ENCODE measurements around the gene BAIAP2. TPM values are rescaled to one million over a fixed set of nuclear protein-coding genes. Genes with fewer than 3 reads are reported as not detected.

The BAIAP2 gene
- total and polyA plus RNA-seq, 2 of the 13 experiments (the other 11 are each of a cell fraction or from before 2014, with no cell fraction given): 22.5 to 24.0 TPM

- Histone ChIP-seq H3K27ac (ENCODE audit: extremely low read length, insufficient read depth, low read length) (no peak overlapping the region), H3K4me1 (ENCODE audit: insufficient read depth, low read length) (peaks cover 31% of the 10 kb centered on the region), H3K79me2 (ENCODE audit: insufficient read depth, low read length) (no peaks in the 10 kb centered on the region), H3K4me2 (ENCODE audit: low read depth, low read length) (no peak overlapping the region), H3K27me3 (ENCODE audit: control insufficient read depth in 1 of 2, insufficient read depth in 2 of 2, low read length in 2 of 2) (no peaks in the 10 kb centered on the region), H3K4me3 (replicated peaks in 1 of 3; ENCODE audit: insufficient read depth in 1 of 3, low read depth in 2 of 3, low read length in 3 of 3) (no peak overlapping the region), H2AFZ (ENCODE audit: low read length) (no peak overlapping the region), H4K20me1 (ENCODE audit: insufficient read depth, low read length) (0 out of 2 replicates have a peak, but pooled peaks cover 4% of the 10 kb centered on the region), H3K36me3 (replicated peaks in 1 of 2; ENCODE audit: control insufficient read depth in 1 of 2, insufficient read depth in 2 of 2, low read length in 2 of 2) (peaks cover 30 to 47% of the 10 kb centered on the region in 2 experiments), H3K9me3 (ENCODE audit: low read length) (no peaks in the 10 kb centered on the region), H3K9ac (ENCODE audit: insufficient read depth, low read depth, low read length) (no peak overlapping the region)
- ATAC-seq (no peak), DNase-seq (ENCODE audit: low spot score) (no peak), FAIRE-seq (no peak)
- intact Hi-C loops (cut with micrococcal nuclease; ENCODE audit: unreplicated experiment) (no loop called here), in situ Hi-C loops (cut with HindIII; ENCODE audit: extremely low pct_ligation_motif_present, low pct_unique_long_range_greater_than_20kb) (no loop called here)
- TF ChIP-seq SALL2 (CRISPR knock-in tag; IDR thresholded peaks at IDR 0.05): no peak
- no peak for TF ChIP-seq ZNF761 (CRISPR knock-in tag; conservative IDR thresholded peaks at IDR 0.05)
- no peak for TF ChIP-seq FOXA1 (IDR thresholded peaks at IDR 0.05)
- no peak for TF ChIP-seq FOXA1 (CRISPR knock-in tag; IDR thresholded peaks at IDR 0.05)
- TF ChIP-seq AGO2 (optimal IDR thresholded peaks at IDR 0.05; ENCODE audit: low read depth, low read length): peak; percentile 10
- no TSS peak for BruUV-seq (replicated peaks)
- ChIA-PET CTCF (ENCODE audit: low intra/inter-chr PET ratio, low total read pairs) (no interaction called here), POLR2A (no interaction called here)
- WGBS (ENCODE audit: low lambda C conversion rate): 98% methylated on average over 25 of the region's 25 CpGs
Observed at GRCh38 chr17:80996422-80997305, 38.3 kb upstream of the BAIAP2 start.

GRCh38 chr17:80997424-80998117 is 37.4 kb upstream of the BAIAP2 start:
- 95% methylated on average over 32 of the region's 32 CpGs for WGBS (ENCODE audit: low lambda C conversion rate)
- in situ Hi-C loops (cut with HindIII; ENCODE audit: extremely low pct_ligation_motif_present, low pct_unique_long_range_greater_than_20kb): no loop called here
- Histone ChIP-seq H3K27me3 (ENCODE audit: control insufficient read depth in 1 of 2, insufficient read depth in 2 of 2, low read length in 2 of 2) (peaks cover 0 to 5% of the 10 kb centered on the region in 2 experiments; a peak in 3 of 5 replicates), H3K4me3 (replicated peaks in 1 of 3; ENCODE audit: insufficient read depth in 1 of 3, low read depth in 2 of 3, low read length in 3 of 3) (no peak overlapping the region), H3K79me2 (ENCODE audit: insufficient read depth, low read length) (no peaks in the 10 kb centered on the region), H2AFZ (ENCODE audit: low read length) (no peak overlapping the region), H3K27ac (ENCODE audit: extremely low read length, insufficient read depth, low read length) (no peak overlapping the region), H3K36me3 (replicated peaks in 1 of 2; ENCODE audit: control insufficient read depth in 1 of 2, insufficient read depth in 2 of 2, low read length in 2 of 2) (peaks cover 30 to 47% of the 10 kb centered on the region in 2 experiments), H4K20me1 (ENCODE audit: insufficient read depth, low read length) (0 out of 2 replicates have a peak, but pooled peaks cover 4% of the 10 kb centered on the region), H3K9me3 (ENCODE audit: low read length) (no peaks in the 10 kb centered on the region), H3K9ac (ENCODE audit: insufficient read depth, low read depth, low read length) (no peak overlapping the region), H3K4me2 (ENCODE audit: low read depth, low read length) (no peak overlapping the region), H3K4me1 (ENCODE audit: insufficient read depth, low read length) (peaks cover 38% of the 10 kb centered on the region)
- CTCF ChIA-PET (ENCODE audit: low intra/inter-chr PET ratio, low total read pairs): no interaction called here
- FAIRE-seq: no peak
- intact Hi-C loops (cut with micrococcal nuclease; ENCODE audit: unreplicated experiment): no loop called here
- no peak for ATAC-seq
- DNase-seq (ENCODE audit: low spot score): no peak
- POLR2A ChIA-PET: no interaction called here
- TF ChIP-seq ZFX (CRISPR knock-in tag; IDR thresholded peaks at IDR 0.05; ENCODE audit: low read depth): no peak
- peak; percentile 24 for TF ChIP-seq AGO2 (optimal IDR thresholded peaks at IDR 0.05; ENCODE audit: low read depth, low read length)
- TF ChIP-seq HCFC1 (IDR thresholded peaks at IDR 0.05; ENCODE audit: low read depth, low read length): no peak
- no peak for TF ChIP-seq ZBTB21 (CRISPR knock-in tag; IDR thresholded peaks at IDR 0.05)
- TF ChIP-seq ZNF629 (CRISPR knock-in tag; conservative IDR thresholded peaks at IDR 0.05): no peak
- TF ChIP-seq TMF1 (CRISPR knock-in tag; IDR thresholded peaks at IDR 0.05; ENCODE audit: low read depth): no peak
- TF ChIP-seq CBX2 (IDR thresholded peaks at IDR 0.05; ENCODE audit: low read depth, low read length): no peak
- TF ChIP-seq CBX2 (CRISPR knock-in tag; IDR thresholded peaks at IDR 0.05; ENCODE audit: low read depth): no peak
- peak; percentile 31 for TF ChIP-seq RBFOX2 (IDR thresholded peaks at IDR 0.05; ENCODE audit: low read depth, low read length)
- BruUV-seq (replicated peaks): no TSS peak
